ENCODE measurements around the gene SMCO2.

GRCh38 chr12:27549236-27549800 is 102.8 kb downstream of the SMCO2 start:
- TF ChIP-seq REST (IDR thresholded peaks at IDR 0.05; ENCODE audit: low read depth), result no peak
- TF ChIP-seq POLR2AphosphoS5 (IDR thresholded peaks at IDR 0.05; ENCODE audit: low read depth, low read length), result no peak
- no peak for TF ChIP-seq CEBPB (IDR thresholded peaks at IDR 0.05; ENCODE audit: low read depth)
- no peak for TF ChIP-seq CTCF (IDR thresholded peaks at IDR 0.05 in 2 of 3, conservative IDR thresholded peaks at IDR 0.05 in 1 of 3; ENCODE audit: borderline replicate concordance in 1 of 3, insufficient read depth in 1 of 3, low read depth in 2 of 3, low read length in 2 of 3)
- TF ChIP-seq ZBTB33 (IDR thresholded peaks at IDR 0.05; ENCODE audit: extremely low read depth, insufficient replicate concordance, low read length), result no peak
- peak; percentile 59; the same call in 1 of the 2 replicates for TF ChIP-seq JUND (IDR thresholded peaks at IDR 0.05)
- no peak for TF ChIP-seq TCF7L2 (IDR thresholded peaks at IDR 0.05; ENCODE audit: borderline replicate concordance, extremely low read depth, insufficient read depth, insufficient read length)
